Neural cell (in vitro differentiated cells): ENCODE measurements around the gene FOXQ1. TPM values are rescaled to one million over a fixed set of nuclear protein-coding genes. Genes with fewer than 3 reads are reported as not detected.

Experiments
- H2AFZ ChIP-seq: fragments of 200-600, 300-800 bp; sonication (generic), shearing (Covaris generic); 2 replicates; pipeline ENCODE4 v1.6.0; 2014; ENCODE audit warnings: low read depth, mild to moderate bottlenecking, antibody characterized with exemption, low read length, moderate library complexity
- H3F3A ChIP-seq: fragments of 200-600 bp; shearing (Covaris generic); 2 replicates; pipeline ENCODE4 v1.6.1; 2016; ENCODE audit warnings: mild to moderate bottlenecking, moderate library complexity, mixed read lengths, antibody characterized with exemption, low read length; ENCODE audit not compliant: insufficient read depth, poor library complexity, severe bottlenecking
- H3K27ac ChIP-seq: fragments of 200-600, 300-800 bp; sonication (generic), shearing (Covaris generic); 2 replicates; pipeline ENCODE4 v1.5.1; 2014; ENCODE audit warnings: mild to moderate bottlenecking, low read length, moderate library complexity
- H3K27me3 ChIP-seq: fragments of 300-800, 200-600 bp; sonication (generic), shearing (Covaris generic); 2 replicates; pipeline ENCODE4 v1.6.0; 2014; ENCODE audit warnings: mild to moderate bottlenecking, low read depth, low read length, moderate library complexity; ENCODE audit not compliant: insufficient read depth
- H3K36me3 ChIP-seq: fragments of 300-800, 200-600 bp; sonication (generic), shearing (Covaris generic); 2 replicates; pipeline ENCODE4 v1.5.1; 2014; ENCODE audit warnings: mild to moderate bottlenecking, antibody characterized with exemption, low read length, moderate library complexity; ENCODE audit not compliant: insufficient read depth
- H3K4me2 ChIP-seq: fragments of 300-800, 200-600 bp; sonication (generic), shearing (Covaris generic); 2 replicates; pipeline ENCODE4 v1.6.0; 2014; ENCODE audit warnings: mild to moderate bottlenecking, low read length
- H3K4me3 ChIP-seq: fragments of 300-800, 200-600 bp; sonication (generic), shearing (Covaris generic); 2 replicates; pipeline ENCODE4 v1.5.1; 2014; ENCODE audit warnings: mild to moderate bottlenecking, low read length, moderate library complexity
- H3K79me2 ChIP-seq: fragments of 200-600 bp; shearing (Covaris generic); replicated peaks from 2 replicates; pipeline ENCODE4 v1.6.0; 2014; ENCODE audit warnings: mild to moderate bottlenecking, low read length, moderate library complexity; ENCODE audit not compliant: insufficient read depth
- H3K9ac ChIP-seq: fragments of 300-800, 200-600 bp; sonication (generic), shearing (Covaris generic); 2 replicates; pipeline ENCODE4 v1.6.1; 2016; ENCODE audit warnings: mild to moderate bottlenecking, low read length, mixed read lengths
- H3K9me2 ChIP-seq: fragments of 200-600 bp; shearing (Covaris generic); 2 replicates; pipeline ENCODE4 v1.6.1; 2016; ENCODE audit warnings: mild to moderate bottlenecking, low read length, mixed read lengths; ENCODE audit not compliant: insufficient read depth
- H3K9me3 ChIP-seq: fragments of 200-600, 300-800 bp; sonication (generic), shearing (Covaris generic); 2 replicates; pipeline ENCODE4 v1.6.1; 2016; ENCODE audit warnings: mild to moderate bottlenecking, mixed run types, low read length, moderate library complexity, mixed read lengths
- H4K20me1 ChIP-seq: fragments of 200-600 bp; shearing (Covaris generic); 2 replicates; pipeline ENCODE4 v1.6.1; 2016; ENCODE audit warnings: mild to moderate bottlenecking, mixed run types; ENCODE audit not compliant: insufficient read depth
- EP300 ChIP-seq: fragments of 450-650 bp; conservative IDR thresholded peaks from 2 replicates; pipeline ENCODE4 v1.6.1; 2014; ENCODE audit warnings: antibody characterized with exemption, mild to moderate bottlenecking, moderate library complexity; ENCODE audit not compliant: poor library complexity, severe bottlenecking
- EZH2 ChIP-seq: fragments of 200-600, 300-800 bp; shearing (Covaris generic), sonication (generic); IDR thresholded peaks from 2 replicates; pipeline ENCODE4 v1.6.1; 2014; ENCODE audit warnings: antibody characterized with exemption, low read length, borderline replicate concordance, mild to moderate bottlenecking; ENCODE audit not compliant: insufficient read depth, poor library complexity, severe bottlenecking
- MXI1 ChIP-seq: fragments of 450-650 bp; conservative IDR thresholded peaks from 2 replicates; pipeline ENCODE4 v1.6.1; 2014; ENCODE audit warnings: antibody characterized with exemption, mild to moderate bottlenecking; ENCODE audit not compliant: poor library complexity, severe bottlenecking
- POLR2AphosphoS5 ChIP-seq: IDR thresholded peaks from 2 replicates; pipeline ENCODE4 v1.6.1; 2012
- RAD21 ChIP-seq: fragments of 450-650 bp; conservative IDR thresholded peaks from 2 replicates; pipeline ENCODE4 v1.6.1; 2014; ENCODE audit warnings: antibody characterized with exemption, mild to moderate bottlenecking, moderate library complexity
- SMC3 ChIP-seq: fragments of 450-650 bp; conservative IDR thresholded peaks from 2 replicates; pipeline ENCODE4 v1.6.1; 2014; ENCODE audit warnings: antibody characterized with exemption, mild to moderate bottlenecking, moderate library complexity; ENCODE audit not compliant: poor library complexity
- TAF1 ChIP-seq: IDR thresholded peaks from 2 replicates; pipeline ENCODE4 v1.6.1; 2012; ENCODE audit warnings: low read depth
- polyA plus RNA-seq: library from polyadenylated mRNA; depleted of rRNA; stranded (reverse); fragments of >200 nt; gene quantifications from 2 replicates; pipeline ENCODE4 v1.2.3, GENCODE V29; 2014
- TF ChIP-seq, protein P1 (sequence below): IDR thresholded peaks from 2 replicates; pipeline ENCODE4 v1.6.1; 2012; ENCODE audit warnings: borderline replicate concordance
- TF ChIP-seq, protein P2 (sequence below): fragments of 450-650 bp; IDR thresholded peaks from 2 replicates; pipeline ENCODE4 v1.5.1; 2014; ENCODE audit warnings: antibody characterized with exemption, mild to moderate bottlenecking, moderate library complexity; ENCODE audit not compliant: poor library complexity, severe bottlenecking

FOXQ1 gene
- polyA plus RNA-seq, 1 donor from 2014 or later = not detected

DNA sequence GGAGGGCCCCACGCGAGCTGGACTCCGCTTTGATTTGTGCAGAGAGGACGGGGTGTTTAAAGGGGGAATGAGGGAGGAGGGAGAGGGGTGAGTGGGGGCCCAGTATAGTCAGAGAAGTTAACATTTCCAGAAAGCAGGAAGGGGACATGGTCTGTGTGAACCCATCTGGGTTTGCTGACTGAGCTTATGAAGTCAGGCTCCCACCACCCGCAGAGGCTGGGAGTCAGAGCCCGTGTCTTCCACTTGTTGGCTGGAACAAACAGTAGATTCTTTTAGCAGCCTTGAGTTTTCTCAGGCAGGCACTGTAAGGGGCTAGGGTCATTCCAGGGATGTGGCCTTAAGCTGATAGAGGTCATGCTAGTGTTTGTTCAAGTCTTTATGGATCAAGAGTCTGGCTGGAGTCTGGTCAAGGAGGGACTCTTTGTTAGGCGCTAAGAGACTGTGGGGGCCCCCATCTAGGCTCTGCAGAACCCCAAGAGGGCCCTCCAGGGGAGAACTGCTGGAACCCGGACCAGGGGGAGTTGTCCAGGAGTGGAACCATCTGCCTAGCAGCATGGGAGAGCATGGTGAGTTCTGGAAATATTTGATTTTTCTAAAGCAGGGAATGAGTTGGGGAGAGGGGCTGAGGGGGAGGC, 31.1 kb upstream of the FOXQ1 start:
- TF ChIP-seq SMC3 = no peak
- TF ChIP-seq, protein P1, sequence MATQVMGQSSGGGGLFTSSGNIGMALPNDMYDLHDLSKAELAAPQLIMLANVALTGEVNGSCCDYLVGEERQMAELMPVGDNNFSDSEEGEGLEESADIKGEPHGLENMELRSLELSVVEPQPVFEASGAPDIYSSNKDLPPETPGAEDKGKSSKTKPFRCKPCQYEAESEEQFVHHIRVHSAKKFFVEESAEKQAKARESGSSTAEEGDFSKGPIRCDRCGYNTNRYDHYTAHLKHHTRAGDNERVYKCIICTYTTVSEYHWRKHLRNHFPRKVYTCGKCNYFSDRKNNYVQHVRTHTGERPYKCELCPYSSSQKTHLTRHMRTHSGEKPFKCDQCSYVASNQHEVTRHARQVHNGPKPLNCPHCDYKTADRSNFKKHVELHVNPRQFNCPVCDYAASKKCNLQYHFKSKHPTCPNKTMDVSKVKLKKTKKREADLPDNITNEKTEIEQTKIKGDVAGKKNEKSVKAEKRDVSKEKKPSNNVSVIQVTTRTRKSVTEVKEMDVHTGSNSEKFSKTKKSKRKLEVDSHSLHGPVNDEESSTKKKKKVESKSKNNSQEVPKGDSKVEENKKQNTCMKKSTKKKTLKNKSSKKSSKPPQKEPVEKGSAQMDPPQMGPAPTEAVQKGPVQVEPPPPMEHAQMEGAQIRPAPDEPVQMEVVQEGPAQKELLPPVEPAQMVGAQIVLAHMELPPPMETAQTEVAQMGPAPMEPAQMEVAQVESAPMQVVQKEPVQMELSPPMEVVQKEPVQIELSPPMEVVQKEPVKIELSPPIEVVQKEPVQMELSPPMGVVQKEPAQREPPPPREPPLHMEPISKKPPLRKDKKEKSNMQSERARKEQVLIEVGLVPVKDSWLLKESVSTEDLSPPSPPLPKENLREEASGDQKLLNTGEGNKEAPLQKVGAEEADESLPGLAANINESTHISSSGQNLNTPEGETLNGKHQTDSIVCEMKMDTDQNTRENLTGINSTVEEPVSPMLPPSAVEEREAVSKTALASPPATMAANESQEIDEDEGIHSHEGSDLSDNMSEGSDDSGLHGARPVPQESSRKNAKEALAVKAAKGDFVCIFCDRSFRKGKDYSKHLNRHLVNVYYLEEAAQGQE = no peak
- Histone ChIP-seq H4K20me1 (no peaks in the 10 kb centered on the region), H3K4me2 (no peak overlapping the region)

DNA sequence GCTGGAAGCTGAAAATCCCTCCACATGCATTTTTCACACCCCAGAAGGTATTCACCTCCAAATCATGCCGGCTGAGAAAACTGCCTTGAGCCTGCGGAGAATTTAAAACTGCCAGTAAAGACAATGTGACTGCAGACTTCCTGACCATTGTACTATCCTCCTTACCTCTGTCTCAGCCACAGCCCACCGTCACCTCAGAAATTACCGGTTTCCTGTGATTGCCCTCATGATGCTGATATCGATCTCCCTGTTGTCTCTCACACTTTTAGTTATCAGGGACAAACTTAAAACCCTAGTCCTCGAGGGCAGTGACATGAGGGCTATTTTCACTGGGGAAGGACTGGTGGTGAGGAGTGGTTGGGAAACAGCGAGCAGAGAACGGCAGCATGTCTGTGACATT, 30.2 kb upstream of the FOXQ1 start:
- Histone ChIP-seq H3K9me3 (no peaks in the 10 kb centered on the region), H3K27ac (no peak overlapping the region), H3K4me2 (no peak overlapping the region), H3K4me3 (no peak overlapping the region), H3K36me3 (no peaks in the 10 kb centered on the region), H3K9me2 (no peaks in the 10 kb centered on the region), H3K79me2 (no peaks in the 10 kb centered on the region), H4K20me1 (no peaks in the 10 kb centered on the region), H3K27me3 (no peaks in the 10 kb centered on the region), H3F3A (no peaks in the 10 kb centered on the region), H2AFZ (no peak overlapping the region), H3K9ac (no peak overlapping the region)
- no peak for TF ChIP-seq POLR2AphosphoS5
- no peak for TF ChIP-seq SMC3
- TF ChIP-seq TAF1 = no peak
- no peak for TF ChIP-seq MXI1
- TF ChIP-seq, protein P2, sequence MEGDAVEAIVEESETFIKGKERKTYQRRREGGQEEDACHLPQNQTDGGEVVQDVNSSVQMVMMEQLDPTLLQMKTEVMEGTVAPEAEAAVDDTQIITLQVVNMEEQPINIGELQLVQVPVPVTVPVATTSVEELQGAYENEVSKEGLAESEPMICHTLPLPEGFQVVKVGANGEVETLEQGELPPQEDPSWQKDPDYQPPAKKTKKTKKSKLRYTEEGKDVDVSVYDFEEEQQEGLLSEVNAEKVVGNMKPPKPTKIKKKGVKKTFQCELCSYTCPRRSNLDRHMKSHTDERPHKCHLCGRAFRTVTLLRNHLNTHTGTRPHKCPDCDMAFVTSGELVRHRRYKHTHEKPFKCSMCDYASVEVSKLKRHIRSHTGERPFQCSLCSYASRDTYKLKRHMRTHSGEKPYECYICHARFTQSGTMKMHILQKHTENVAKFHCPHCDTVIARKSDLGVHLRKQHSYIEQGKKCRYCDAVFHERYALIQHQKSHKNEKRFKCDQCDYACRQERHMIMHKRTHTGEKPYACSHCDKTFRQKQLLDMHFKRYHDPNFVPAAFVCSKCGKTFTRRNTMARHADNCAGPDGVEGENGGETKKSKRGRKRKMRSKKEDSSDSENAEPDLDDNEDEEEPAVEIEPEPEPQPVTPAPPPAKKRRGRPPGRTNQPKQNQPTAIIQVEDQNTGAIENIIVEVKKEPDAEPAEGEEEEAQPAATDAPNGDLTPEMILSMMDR = no peak

More for the DNA sequence above, 31.1 kb upstream of the FOXQ1 start:
- no peak overlapping the region for H3K4me3 ChIP-seq
- no peak overlapping the region for H3K27ac ChIP-seq
- no peaks in the 10 kb centered on the region for H3K36me3 ChIP-seq
- H2AFZ ChIP-seq = no peak overlapping the region
- H3F3A ChIP-seq = no peaks in the 10 kb centered on the region
- H3K9ac ChIP-seq = no peak overlapping the region
- H3K9me3 ChIP-seq = no peaks in the 10 kb centered on the region
- H3K9me2 ChIP-seq = no peaks in the 10 kb centered on the region
- H3K27me3 ChIP-seq = no peaks in the 10 kb centered on the region
- H3K79me2 ChIP-seq = no peaks in the 10 kb centered on the region

DNA sequence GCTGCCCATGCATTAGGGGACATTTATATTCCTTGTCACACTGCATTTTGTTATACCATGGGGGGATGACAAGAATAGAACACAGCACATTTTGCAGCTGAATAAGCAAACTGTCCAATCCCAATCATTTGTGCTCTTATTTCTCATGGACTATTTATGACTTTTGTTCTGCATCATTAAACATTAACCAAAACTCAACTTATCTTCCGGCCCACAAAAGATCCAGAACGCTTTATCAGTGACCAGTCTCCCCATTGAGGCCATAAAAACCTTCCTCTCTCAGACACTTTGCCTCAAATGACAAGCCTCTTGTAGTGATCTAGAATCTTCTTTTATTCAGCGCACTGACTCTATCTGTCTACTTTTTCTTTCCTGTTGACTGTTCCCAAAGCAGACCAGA, 28.4 kb upstream of the FOXQ1 start:
- Histone ChIP-seq H3K9me3 (no peaks in the 10 kb centered on the region), H3K9ac (no peak overlapping the region), H3F3A (no peaks in the 10 kb centered on the region), H3K4me3 (no peak overlapping the region), H3K79me2 (no peaks in the 10 kb centered on the region), H2AFZ (no peak overlapping the region), H3K36me3 (no peaks in the 10 kb centered on the region), H3K4me2 (no peak overlapping the region), H3K27ac (no peak overlapping the region), H3K27me3 (no peaks in the 10 kb centered on the region), H3K9me2 (no peaks in the 10 kb centered on the region), H4K20me1 (no peaks in the 10 kb centered on the region)
- TF ChIP-seq TAF1 (no peak), EP300 (no peak), EZH2 (no peak), SMC3 (no peak), RAD21 (no peak), MXI1 (no peak), POLR2AphosphoS5 (no peak)
- TF ChIP-seq, protein P2 = no peak
- TF ChIP-seq, protein P1 = no peak
